ENCODE data around the gene ST7. TPM values are rescaled to one million over a fixed set of nuclear protein-coding genes. Genes with fewer than 3 reads are reported as not detected.

Gene ST7
- polyA plus RNA-seq, 1 donor from 2014 or later: 76.8 TPM

GRCh38 chr7:117195361-117196029 is 242.2 kb downstream of the ST7 start:
- no peaks in the 10 kb centered on the region for H3K9me3 ChIP-seq (ENCODE audit: low read length)
- no peak overlapping the region for H2AFZ ChIP-seq (ENCODE audit: low read depth, low read length)
- no peak overlapping the region for H3K4me3 ChIP-seq (ENCODE audit: low read length)
- peaks cover 29% of the 10 kb centered on the region for H3K36me3 ChIP-seq (ENCODE audit: insufficient read depth, low read length)
- H3K27me3 ChIP-seq (ENCODE audit: insufficient read depth, low read depth, low read length): no peaks in the 10 kb centered on the region
- no peaks in the 10 kb centered on the region for H3K79me2 ChIP-seq (replicated peaks; ENCODE audit: insufficient read depth, low read length)
- H3F3A ChIP-seq (ENCODE audit: insufficient read depth, low read length, poor library complexity, severe bottlenecking): no peaks in the 10 kb centered on the region
- no peak for TF ChIP-seq RAD21 (conservative IDR thresholded peaks at IDR 0.05)
- TF ChIP-seq, protein P1, sequence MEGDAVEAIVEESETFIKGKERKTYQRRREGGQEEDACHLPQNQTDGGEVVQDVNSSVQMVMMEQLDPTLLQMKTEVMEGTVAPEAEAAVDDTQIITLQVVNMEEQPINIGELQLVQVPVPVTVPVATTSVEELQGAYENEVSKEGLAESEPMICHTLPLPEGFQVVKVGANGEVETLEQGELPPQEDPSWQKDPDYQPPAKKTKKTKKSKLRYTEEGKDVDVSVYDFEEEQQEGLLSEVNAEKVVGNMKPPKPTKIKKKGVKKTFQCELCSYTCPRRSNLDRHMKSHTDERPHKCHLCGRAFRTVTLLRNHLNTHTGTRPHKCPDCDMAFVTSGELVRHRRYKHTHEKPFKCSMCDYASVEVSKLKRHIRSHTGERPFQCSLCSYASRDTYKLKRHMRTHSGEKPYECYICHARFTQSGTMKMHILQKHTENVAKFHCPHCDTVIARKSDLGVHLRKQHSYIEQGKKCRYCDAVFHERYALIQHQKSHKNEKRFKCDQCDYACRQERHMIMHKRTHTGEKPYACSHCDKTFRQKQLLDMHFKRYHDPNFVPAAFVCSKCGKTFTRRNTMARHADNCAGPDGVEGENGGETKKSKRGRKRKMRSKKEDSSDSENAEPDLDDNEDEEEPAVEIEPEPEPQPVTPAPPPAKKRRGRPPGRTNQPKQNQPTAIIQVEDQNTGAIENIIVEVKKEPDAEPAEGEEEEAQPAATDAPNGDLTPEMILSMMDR (IDR thresholded peaks at IDR 0.05; ENCODE audit: poor library complexity, severe bottlenecking): no peak
- TF ChIP-seq TAF1 (IDR thresholded peaks at IDR 0.05; ENCODE audit: low read depth): no peak
- TF ChIP-seq MXI1 (conservative IDR thresholded peaks at IDR 0.05; ENCODE audit: poor library complexity, severe bottlenecking): no peak
- TF ChIP-seq EP300 (conservative IDR thresholded peaks at IDR 0.05; ENCODE audit: poor library complexity, severe bottlenecking): no peak
- TF ChIP-seq, protein P2, sequence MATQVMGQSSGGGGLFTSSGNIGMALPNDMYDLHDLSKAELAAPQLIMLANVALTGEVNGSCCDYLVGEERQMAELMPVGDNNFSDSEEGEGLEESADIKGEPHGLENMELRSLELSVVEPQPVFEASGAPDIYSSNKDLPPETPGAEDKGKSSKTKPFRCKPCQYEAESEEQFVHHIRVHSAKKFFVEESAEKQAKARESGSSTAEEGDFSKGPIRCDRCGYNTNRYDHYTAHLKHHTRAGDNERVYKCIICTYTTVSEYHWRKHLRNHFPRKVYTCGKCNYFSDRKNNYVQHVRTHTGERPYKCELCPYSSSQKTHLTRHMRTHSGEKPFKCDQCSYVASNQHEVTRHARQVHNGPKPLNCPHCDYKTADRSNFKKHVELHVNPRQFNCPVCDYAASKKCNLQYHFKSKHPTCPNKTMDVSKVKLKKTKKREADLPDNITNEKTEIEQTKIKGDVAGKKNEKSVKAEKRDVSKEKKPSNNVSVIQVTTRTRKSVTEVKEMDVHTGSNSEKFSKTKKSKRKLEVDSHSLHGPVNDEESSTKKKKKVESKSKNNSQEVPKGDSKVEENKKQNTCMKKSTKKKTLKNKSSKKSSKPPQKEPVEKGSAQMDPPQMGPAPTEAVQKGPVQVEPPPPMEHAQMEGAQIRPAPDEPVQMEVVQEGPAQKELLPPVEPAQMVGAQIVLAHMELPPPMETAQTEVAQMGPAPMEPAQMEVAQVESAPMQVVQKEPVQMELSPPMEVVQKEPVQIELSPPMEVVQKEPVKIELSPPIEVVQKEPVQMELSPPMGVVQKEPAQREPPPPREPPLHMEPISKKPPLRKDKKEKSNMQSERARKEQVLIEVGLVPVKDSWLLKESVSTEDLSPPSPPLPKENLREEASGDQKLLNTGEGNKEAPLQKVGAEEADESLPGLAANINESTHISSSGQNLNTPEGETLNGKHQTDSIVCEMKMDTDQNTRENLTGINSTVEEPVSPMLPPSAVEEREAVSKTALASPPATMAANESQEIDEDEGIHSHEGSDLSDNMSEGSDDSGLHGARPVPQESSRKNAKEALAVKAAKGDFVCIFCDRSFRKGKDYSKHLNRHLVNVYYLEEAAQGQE (IDR thresholded peaks at IDR 0.05; ENCODE audit: borderline replicate concordance): no peak
- TF ChIP-seq POLR2AphosphoS5 (IDR thresholded peaks at IDR 0.05): no peak
- TF ChIP-seq EZH2 (IDR thresholded peaks at IDR 0.05; ENCODE audit: borderline replicate concordance, insufficient read depth, low read length, poor library complexity, severe bottlenecking): no peak
- H3K27ac ChIP-seq (ENCODE audit: low read length): no peak overlapping the region
- H3K4me2 ChIP-seq (ENCODE audit: low read length): no peak overlapping the region
- H3K9me2 ChIP-seq (ENCODE audit: insufficient read depth, low read length): no peaks in the 10 kb centered on the region
- H4K20me1 ChIP-seq (ENCODE audit: insufficient read depth): no peaks in the 10 kb centered on the region
- H3K9ac ChIP-seq (ENCODE audit: low read length): no peak overlapping the region

- no peak overlapping the region for H2AFZ ChIP-seq (ENCODE audit: low read depth, low read length)
- no peaks in the 10 kb centered on the region for H4K20me1 ChIP-seq (ENCODE audit: insufficient read depth)
- no peak overlapping the region for H3K27ac ChIP-seq (ENCODE audit: low read length)
- H3K9me2 ChIP-seq (ENCODE audit: insufficient read depth, low read length): no peaks in the 10 kb centered on the region
- no peaks in the 10 kb centered on the region for H3F3A ChIP-seq (ENCODE audit: insufficient read depth, low read length, poor library complexity, severe bottlenecking)
- peaks cover 33% of the 10 kb centered on the region for H3K36me3 ChIP-seq (ENCODE audit: insufficient read depth, low read length)
- no peak overlapping the region for H3K9ac ChIP-seq (ENCODE audit: low read length)
- no peaks in the 10 kb centered on the region for H3K79me2 ChIP-seq (replicated peaks; ENCODE audit: insufficient read depth, low read length)
- H3K27me3 ChIP-seq (ENCODE audit: insufficient read depth, low read depth, low read length): no peaks in the 10 kb centered on the region
- H3K4me2 ChIP-seq (ENCODE audit: low read length): no peak overlapping the region
- H3K4me3 ChIP-seq (ENCODE audit: low read length): no peak overlapping the region
- H3K9me3 ChIP-seq (ENCODE audit: low read length): no peaks in the 10 kb centered on the region
- TF ChIP-seq POLR2AphosphoS5 (IDR thresholded peaks at IDR 0.05) (peak; percentile 1), RAD21 (conservative IDR thresholded peaks at IDR 0.05) (no peak), TAF1 (IDR thresholded peaks at IDR 0.05; ENCODE audit: low read depth) (no peak), SMC3 (conservative IDR thresholded peaks at IDR 0.05; ENCODE audit: poor library complexity) (no peak), MXI1 (conservative IDR thresholded peaks at IDR 0.05; ENCODE audit: poor library complexity, severe bottlenecking) (no peak)
- TF ChIP-seq, protein P2 (IDR thresholded peaks at IDR 0.05; ENCODE audit: borderline replicate concordance): no peak
Measured at GRCh38 chr7:117200132-117200531, 246.8 kb downstream of the ST7 start.
